Lung (tissue), 12 donors: Measurements from ENCODE around the gene TAX1BP1. TPM values are rescaled to one million over a fixed set of nuclear protein-coding genes. Genes with fewer than 3 reads are reported as not detected.
"Not testable (repeated sequence)": the region's sequence is repeated elsewhere in the genome, so short reads cannot be mapped to it uniquely, and the experiment has no call there.

Experiments used
- ATAC-seq: fragments of 200-7000 bp; cut with Tn5 transposase; one replicate; pipeline ENCODE4 v1.9.1; 2020; ENCODE audit warnings: moderate number of reproducible peaks; ENCODE audit not compliant: insufficient read depth, low FRiP score
- DNase-seq, 3 donors: peaks; one replicate each; pipeline ENCODE4 v3.0.0-alpha.2; 2013 to 2017
- H3K27ac ChIP-seq, 2 donors: one replicate each; pipeline ENCODE4 v1.5.1; 2013; ENCODE audit warnings: mild to moderate bottlenecking in 2 of 2, moderate library complexity in 2 of 2, control low read depth in 1 of 2, inconsistent platforms in 1 of 2, low read depth in 1 of 2, low read length in 1 of 2
- H3K27me3 ChIP-seq, 3 donors: one replicate each; pipeline ENCODE4 v1.5.1; 2013; ENCODE audit warnings: low read length in 2 of 3; ENCODE audit not compliant: control insufficient read depth in 3 of 3, insufficient read depth in 3 of 3
- H3K36me3 ChIP-seq, 4 donors: one replicate each; pipeline ENCODE4 v1.5.1; 2013; ENCODE audit warnings: low read length in 4 of 4, mild to moderate bottlenecking in 1 of 4, moderate library complexity in 1 of 4; ENCODE audit not compliant: control insufficient read depth in 4 of 4, insufficient read depth in 4 of 4
- H3K4me1 ChIP-seq, 5 donors: one replicate each; pipeline ENCODE4 v1.5.1; 2013; ENCODE audit warnings: low read length in 5 of 5, mild to moderate bottlenecking in 2 of 5, moderate library complexity in 1 of 5; ENCODE audit not compliant: control insufficient read depth in 5 of 5, insufficient read depth in 5 of 5
- H3K4me3 ChIP-seq: one replicate; pipeline ENCODE4 v1.5.1; 2013; ENCODE audit warnings: mild to moderate bottlenecking, control low read depth, moderate library complexity
- H3K9ac ChIP-seq, 2 donors: one replicate each; pipeline ENCODE4 v1.5.1; 2013; ENCODE audit warnings: low read length in 2 of 2, control low read depth in 1 of 2; ENCODE audit not compliant: insufficient read depth in 1 of 2
- H3K9me3 ChIP-seq, 4 donors: one replicate each; pipeline ENCODE4 v1.5.1; 2013; ENCODE audit warnings: low read length in 3 of 4, mild to moderate bottlenecking in 1 of 4, moderate library complexity in 1 of 4; ENCODE audit not compliant: control insufficient read depth in 4 of 4, insufficient read depth in 3 of 4
- CTCF ChIP-seq: IDR thresholded peaks from 2 replicates; pipeline ENCODE4 v1.5.1; 2012; ENCODE audit warnings: mild to moderate bottlenecking; ENCODE audit errors: control extremely low read depth, extremely low read depth
- WGBS, 2 donors: extraction: QIAGEN DNeasy Blood & Tissue Kit; methylation state at CpG; one replicate each; pipeline ENCODE4 v1.1.7; 2013; 5-methylcytosine and 5-hydroxymethylcytosine counted together
- polyA plus RNA-seq, 2 donors: library from polyadenylated mRNA; stranded (reverse); fragments of 200-250 nt; gene quantifications; one replicate each; pipeline ENCODE4 v1.2.1, GENCODE V29; 2013
- total RNA-seq, 2 donors: library from RNA; depleted of rRNA in 1 of 2; stranded (reverse); fragments of >200 nt in 1 of 2; gene quantifications; one replicate each; pipeline ENCODE4 v1.2.1, GENCODE V29; 2014 to 2021
- donor health status: control.
- donor health status: control.
- donor health status: Bipolar disorder and iron deficiency.
- donor health status: healthy.
- donor health status: DM: yes; HTN: yes; CAD: no.

TAX1BP1 gene
- total and polyA plus RNA-seq, 4 donors, result 61.4 to 137 (median 83.0) TPM

GRCh38 chr7:27737616-27738015 is 2.3 kb upstream of the TAX1BP1 start:
- Histone ChIP-seq H3K9me3 (no peaks in the 10 kb centered on the region), H3K27ac (no peak overlapping the region), H3K4me1 (peaks cover 0 to 31% (median 8%) of the 10 kb centered on the region in 5 donors), H3K27me3 (no peaks in the 10 kb centered on the region), H3K4me3 (no peak overlapping the region), H3K9ac (no peak overlapping the region), H3K36me3 (peaks cover 0 to 5% (median under 1%) of the 10 kb centered on the region in 4 donors)
- ATAC-seq, result no peak
- WGBS, 2 donors, result 70 to 96% methylated on average over 2 of the region's 2 CpGs
- TF ChIP-seq CTCF, result no peak
- DNase-seq, result peak in 1 of 3 donors; percentile 36

GRCh38 chr7:27739301-27739908 is 557 bp upstream of the TAX1BP1 start:
- peak; percentile 32 for ATAC-seq

GRCh38 chr7:27740449-27741086 is 606 bp downstream of the TAX1BP1 start:
- H3K27me3 ChIP-seq, result no peaks in the 10 kb centered on the region
- H3K27ac ChIP-seq, result peak overlapping the region; percentile 92 to 99
- DNase-seq (peak; percentile 89 to 90 (median 90)), ATAC-seq (peak; percentile 84)
- H3K9me3 ChIP-seq, result no peaks in the 10 kb centered on the region
- peak overlapping the region; percentile 78 to 99 for H3K9ac ChIP-seq
- peaks cover 1 to 35% (median 13%) of the 10 kb centered on the region in 5 donors for H3K4me1 ChIP-seq
- H3K4me3 ChIP-seq, result peak overlapping the region; percentile 92
- H3K36me3 ChIP-seq, result peaks cover 0 to 5% (median under 1%) of the 10 kb centered on the region in 4 donors
- TF ChIP-seq CTCF, result no peak
- 0% methylated on average over 49 of the region's 49 CpGs for WGBS, 2 donors

More at GRCh38 chr7:27739301-27739908, 557 bp upstream of the TAX1BP1 start:
- Histone ChIP-seq H3K36me3 (peaks cover 0 to 5% (median under 1%) of the 10 kb centered on the region in 4 donors), H3K27me3 (no peaks in the 10 kb centered on the region), H3K4me3 (peak overlapping the region; percentile 39), H3K4me1 (peaks cover 0 to 31% (median 8%) of the 10 kb centered on the region in 5 donors), H3K9me3 (no peaks in the 10 kb centered on the region), H3K9ac (peak overlapping the region; percentile 98 to 99), H3K27ac (peak overlapping the region; percentile 92 to 99)
- TF ChIP-seq CTCF, result no peak
- no peak for DNase-seq
- 2 to 4% methylated on average over 17 of the region's 17 CpGs for WGBS, 2 donors

GRCh38 chr7:27742091-27742710 is 2.2 kb downstream of the TAX1BP1 start:
- H3K27me3 ChIP-seq, H3K27ac ChIP-seq, H3K36me3 ChIP-seq, H3K4me3 ChIP-seq, DNase-seq, ATAC-seq, H3K9ac ChIP-seq, H3K9me3 ChIP-seq: not testable (repeated sequence)
- peaks cover 1 to 31% (median 11%) of the 10 kb centered on the region in 5 donors for H3K4me1 ChIP-seq
- WGBS, 2 donors, result 48 to 59% methylated on average over 8 to 9 of the region's 11 CpGs
